ENCODE measurements around the gene IL1RN.

The IL1RN gene

DNA sequence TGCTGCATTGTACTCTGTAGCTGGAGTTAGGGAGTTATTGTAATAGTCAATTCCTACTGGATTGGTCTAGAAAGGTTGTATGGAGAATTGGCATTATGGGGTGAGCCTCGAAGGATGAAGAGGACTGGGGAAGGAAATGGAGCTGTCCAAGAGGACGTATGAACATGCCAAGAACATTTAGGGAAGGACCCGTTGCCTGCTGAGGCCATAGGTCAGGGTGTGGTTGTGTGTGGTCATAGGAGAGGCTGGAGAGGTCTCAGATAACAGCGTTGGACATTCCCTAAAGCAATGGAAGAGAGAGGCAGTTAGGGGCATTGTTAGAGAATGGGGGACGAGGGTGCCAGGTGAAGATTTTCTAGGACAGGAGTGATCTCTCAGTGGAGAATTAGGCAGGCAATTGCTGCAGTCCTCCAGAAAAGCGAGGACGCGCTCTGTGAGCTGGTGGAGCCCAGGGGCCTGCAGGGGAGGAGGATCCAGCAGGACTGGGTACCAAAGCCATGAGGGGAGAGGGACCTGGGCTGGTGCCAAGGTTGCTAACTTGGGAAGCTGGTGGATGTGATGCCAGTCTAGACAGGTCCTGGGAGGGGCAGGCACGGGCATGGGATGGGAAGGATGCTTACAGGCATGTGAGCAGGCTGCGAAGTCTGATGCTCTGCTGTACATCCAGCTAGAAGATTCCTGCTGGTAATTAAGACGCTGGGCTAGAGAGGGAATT lies 37.0 kb downstream of the IL1RN start:
- no peak overlapping the region for H3K4me3 ChIP-seq (ENCODE audit: low read length)
- TF ChIP-seq, protein P1, sequence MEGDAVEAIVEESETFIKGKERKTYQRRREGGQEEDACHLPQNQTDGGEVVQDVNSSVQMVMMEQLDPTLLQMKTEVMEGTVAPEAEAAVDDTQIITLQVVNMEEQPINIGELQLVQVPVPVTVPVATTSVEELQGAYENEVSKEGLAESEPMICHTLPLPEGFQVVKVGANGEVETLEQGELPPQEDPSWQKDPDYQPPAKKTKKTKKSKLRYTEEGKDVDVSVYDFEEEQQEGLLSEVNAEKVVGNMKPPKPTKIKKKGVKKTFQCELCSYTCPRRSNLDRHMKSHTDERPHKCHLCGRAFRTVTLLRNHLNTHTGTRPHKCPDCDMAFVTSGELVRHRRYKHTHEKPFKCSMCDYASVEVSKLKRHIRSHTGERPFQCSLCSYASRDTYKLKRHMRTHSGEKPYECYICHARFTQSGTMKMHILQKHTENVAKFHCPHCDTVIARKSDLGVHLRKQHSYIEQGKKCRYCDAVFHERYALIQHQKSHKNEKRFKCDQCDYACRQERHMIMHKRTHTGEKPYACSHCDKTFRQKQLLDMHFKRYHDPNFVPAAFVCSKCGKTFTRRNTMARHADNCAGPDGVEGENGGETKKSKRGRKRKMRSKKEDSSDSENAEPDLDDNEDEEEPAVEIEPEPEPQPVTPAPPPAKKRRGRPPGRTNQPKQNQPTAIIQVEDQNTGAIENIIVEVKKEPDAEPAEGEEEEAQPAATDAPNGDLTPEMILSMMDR (conservative IDR thresholded peaks at IDR 0.05; ENCODE audit: low read length), result no peak
- DNase-seq (ENCODE audit: low read depth), result no peak

- TF ChIP-seq, protein P1 (conservative IDR thresholded peaks at IDR 0.05; ENCODE audit: low read length), result no peak
- DNase-seq (ENCODE audit: low read depth), result no peak
- H3K4me3 ChIP-seq (ENCODE audit: low read length), result no peak overlapping the region
Measured at GRCh38 chr2:113164930-113165585, 37.7 kb downstream of the IL1RN start.

DNA sequence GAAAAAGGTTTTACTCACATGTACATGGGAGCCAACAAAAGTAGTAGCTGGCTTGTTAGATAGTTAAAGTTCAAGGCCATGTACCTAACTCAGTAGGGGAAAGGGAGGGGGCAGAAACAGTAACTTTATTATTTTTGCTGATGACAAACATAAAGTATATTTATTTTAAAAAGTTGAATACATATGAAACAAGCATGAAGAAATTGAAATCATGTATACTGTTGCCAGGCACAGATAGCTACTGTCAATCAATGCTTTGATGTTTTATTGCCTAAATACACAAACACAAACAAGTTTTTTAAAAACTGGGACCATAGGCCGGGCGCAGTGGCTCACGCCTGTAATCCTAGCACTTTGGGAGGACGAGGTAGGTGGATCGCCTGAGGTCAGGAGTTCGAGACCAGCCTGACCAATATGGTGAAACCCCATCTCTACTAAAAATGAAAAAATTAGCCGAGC lies 38.8 kb downstream of the IL1RN start:
- no peak for DNase-seq (ENCODE audit: low read depth)
- no peak overlapping the region for H3K4me3 ChIP-seq (ENCODE audit: low read length)
- TF ChIP-seq, protein P1 (conservative IDR thresholded peaks at IDR 0.05; ENCODE audit: low read length), result no peak

GRCh38 chr2:113167115-113167932 lies 39.9 kb downstream of the IL1RN start:
- H3K4me3 ChIP-seq (ENCODE audit: low read length), result no peak overlapping the region
- TF ChIP-seq, protein P1 (conservative IDR thresholded peaks at IDR 0.05; ENCODE audit: low read length), result no peak
- peak; percentile 27 for DNase-seq (ENCODE audit: low read depth)

DNA sequence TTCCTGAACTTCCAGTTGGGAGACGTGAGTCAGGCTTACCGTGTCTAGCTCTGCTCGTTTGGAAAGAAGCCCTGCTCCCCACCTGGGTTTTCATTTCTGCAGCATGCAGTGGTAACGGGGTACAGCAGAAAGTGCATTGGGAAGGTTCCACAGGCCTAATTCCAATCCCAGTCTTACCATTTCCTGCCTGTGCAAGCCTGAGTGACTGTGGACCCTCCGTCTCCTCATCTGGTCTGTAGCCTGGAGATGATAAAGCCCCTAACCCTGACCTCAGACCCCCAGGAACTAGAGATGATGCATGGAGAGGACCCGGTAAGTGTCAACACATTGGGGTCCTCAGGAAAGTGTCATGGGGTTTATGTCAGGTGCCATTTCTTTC lies 40.6 kb downstream of the IL1RN start:
- no peak for DNase-seq (ENCODE audit: low read depth)
- TF ChIP-seq, protein P1 (conservative IDR thresholded peaks at IDR 0.05; ENCODE audit: low read length), result no peak
- H3K4me3 ChIP-seq (ENCODE audit: low read length), result no peak overlapping the region

- TF ChIP-seq, protein P1 (conservative IDR thresholded peaks at IDR 0.05; ENCODE audit: low read length), result no peak
- no peak overlapping the region for H3K4me3 ChIP-seq (ENCODE audit: low read length)
- DNase-seq (ENCODE audit: low read depth), result no peak
Measured at GRCh38 chr2:113169002-113169530, 41.7 kb downstream of the IL1RN start.

Measured in AG10803 (cell line).